T-cell (primary cell): ENCODE results near the gene ZIC5. TPM values are rescaled to one million over a fixed set of nuclear protein-coding genes. Genes with fewer than 3 reads are reported as not detected.
A peak's percentile ranks its signal among the peaks of the same experiment; 100 is the strongest.

Experiments
- ATAC-seq, 4 experiments: fragments of 200-7000 bp in 3 of 4; fragments of 150-1000 bp in 1 of 4; cut with Tn5 transposase; replicated peaks in 1 of 4; 1 replicate in 3 of 4; 2 replicates in 1 of 4; pipeline ENCODE4 v1.10.0; 2021; ENCODE audit warnings: moderate library complexity in 3 of 4, mild to moderate bottlenecking in 2 of 4, moderate number of reproducible peaks in 1 of 4
- CTCF ChIA-PET, 2 donors: fragments of 300-600 bp; sonication (Branson Sonifier 250); formaldehyde crosslinking; loops; one replicate each; lab custom pipeline; 2022; ENCODE audit warnings: antibody characterized with exemption in 2 of 2; lab: Charles Lee
- POLR2A ChIA-PET, 2 donors: fragments of 300-600 bp; sonication (Branson Sonifier 250); formaldehyde crosslinking; loops; one replicate each; lab custom pipeline; 2022; ENCODE audit warnings: antibody characterized with exemption in 2 of 2; lab: Charles Lee
- DNase-seq, 35 experiments: peaks; one replicate each; pipeline versions ENCODE4 v3.0.0 to v3.0.0-alpha.2; 2013 to 2023
- H3K27ac ChIP-seq: one replicate; pipeline ENCODE4 v1.5.1; 2013; ENCODE audit warnings: low read length
- H3K27me3 ChIP-seq, 2 experiments: replicated peaks in 1 of 2; 1 replicate in 1 of 2; 2 replicates in 1 of 2; pipeline versions ENCODE4 v1.6.1 to v1.7.0; 2013; ENCODE audit warnings: low read length in 1 of 2, mixed read lengths in 1 of 2; ENCODE audit not compliant: control insufficient read depth in 2 of 2, insufficient read depth in 2 of 2; ENCODE audit errors: extremely low read depth in 1 of 2
- H3K36me3 ChIP-seq, 2 donors: 1 replicate in 1 of 2; 2 replicates in 1 of 2; pipeline versions ENCODE4 v1.6.1 to v1.7.0; 2013; ENCODE audit warnings: low read length in 1 of 2; ENCODE audit not compliant: control insufficient read depth in 2 of 2, insufficient read depth in 1 of 2; ENCODE audit errors: extremely low read depth in 1 of 2
- H3K4me1 ChIP-seq, 2 experiments: 1 replicate in 1 of 2; 2 replicates in 1 of 2; pipeline versions ENCODE4 v1.6.1 to v1.7.0; 2013; ENCODE audit warnings: low read length in 2 of 2, mixed read lengths in 1 of 2; ENCODE audit not compliant: insufficient read depth in 2 of 2, control insufficient read depth in 1 of 2; ENCODE audit errors: extremely low read depth in 1 of 2
- H3K4me3 ChIP-seq, 2 donors: 1 replicate in 1 of 2; 2 replicates in 1 of 2; pipeline versions ENCODE4 v1.5.1 to v1.7.0; 2013; ENCODE audit warnings: mild to moderate bottlenecking in 2 of 2, low read length in 1 of 2, moderate library complexity in 1 of 2; ENCODE audit not compliant: control insufficient read depth in 1 of 2; ENCODE audit errors: extremely low read depth in 1 of 2
- H3K9me3 ChIP-seq: 2 replicates; pipeline ENCODE4 v1.7.0; 2013
- H3K27ac Mint-ChIP-seq, 2 donors: one replicate each; pipeline ENCODE4 v1.8.0; 2020 to 2021; ENCODE audit warnings: mild to moderate bottlenecking in 2 of 2, mixed read lengths in 2 of 2
- H3K27me3 Mint-ChIP-seq, 2 donors: one replicate each; pipeline ENCODE4 v1.8.0; 2021 to 2022; ENCODE audit warnings: mixed read lengths in 2 of 2
- H3K36me3 Mint-ChIP-seq: one replicate; pipeline ENCODE4 v1.8.0; 2021; ENCODE audit warnings: mixed read lengths
- H3K4me1 Mint-ChIP-seq, 3 donors: one replicate each; pipeline ENCODE4 v1.8.0; 2020 to 2022; ENCODE audit warnings: mixed read lengths in 3 of 3, mild to moderate bottlenecking in 1 of 3
- H3K4me3 Mint-ChIP-seq, 3 donors: one replicate each; pipeline ENCODE4 v1.8.0; 2020 to 2022; ENCODE audit warnings: mild to moderate bottlenecking in 3 of 3, mixed read lengths in 3 of 3, moderate library complexity in 3 of 3
- H3K9me3 Mint-ChIP-seq, 3 donors: one replicate each; pipeline ENCODE4 v1.8.0; 2020 to 2022; ENCODE audit warnings: mixed read lengths in 3 of 3
- WGBS: methylation state at CpG from one replicate; pipeline ENCODE4 v1.1.5; 2013; ENCODE audit warnings: missing lambda C conversion rate; ENCODE audit not compliant: insufficient coverage; 5-methylcytosine and 5-hydroxymethylcytosine counted together
- total RNA-seq, 35 experiments: library from RNA in 6 of 35; stranded (reverse) in 6 of 35; fragments of 120-200 nt in 1 of 35; gene quantifications; one replicate each; pipeline versions ENCODE4 v1.2.1 to v1.2.4 and lab custom pipeline; 2013 to 2026

Gene ZIC5
- total RNA-seq, 5 donors from 2014 or later (not counting 1 experiment from before 2014, with no cell fraction given), result 0.07 to 0.09 (median 0.09) TPM; not detected in 2

DNA sequence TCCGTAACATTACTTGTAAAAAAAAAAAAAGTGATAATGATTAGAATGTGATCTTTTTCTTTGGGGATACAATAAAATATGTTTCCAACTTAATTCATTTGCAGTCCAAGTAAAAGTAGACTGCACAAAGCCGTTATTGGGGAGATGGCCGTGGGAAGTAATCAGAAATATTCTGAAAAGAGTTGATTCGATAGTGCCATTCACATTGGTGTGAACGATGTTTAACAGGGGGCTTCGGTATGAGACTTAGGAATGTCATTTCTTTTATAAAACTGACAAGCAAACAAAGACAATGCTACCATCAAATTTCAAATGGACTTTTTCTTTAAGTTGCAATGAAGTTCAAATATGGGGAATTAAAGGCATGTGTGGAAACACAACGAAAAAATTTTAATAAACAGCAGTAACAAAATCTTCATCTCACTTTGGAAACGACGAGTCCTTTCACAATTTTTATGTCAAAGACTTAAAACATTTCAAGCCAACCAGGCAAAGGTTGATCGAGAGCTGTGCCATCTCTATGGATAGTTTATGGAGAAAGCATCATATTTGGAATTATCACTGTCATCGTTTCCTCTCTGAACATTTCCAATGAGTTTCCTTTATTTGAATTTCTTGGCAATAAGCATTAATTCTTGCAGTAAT is 1.7 kb upstream of the ZIC5 start:
- Histone ChIP-seq H3K27ac (no peak overlapping the region), H3K4me3 (no peak overlapping the region), H3K27me3 (peaks cover 37 to 70% of the 10 kb centered on the region in 2 experiments), H3K9me3 (peaks cover 6% of the 10 kb centered on the region), H3K4me1 (peaks cover 2 to 37% of the 10 kb centered on the region in 2 experiments), H3K36me3 (no peaks in the 10 kb centered on the region)
- no CpG with 5 or more reads among the region's 11 CpGs for whole genome bisulfite sequencing
- Mint-ChIP-seq H3K27me3 (peaks cover 66 to 78% of the 10 kb centered on the region in 2 donors), H3K36me3 (no peaks in the 10 kb centered on the region), H3K4me1 (peaks cover 19 to 21% (median 20%) of the 10 kb centered on the region in 3 donors), H3K4me3 (no peak overlapping the region), H3K27ac (peak overlapping the region in 1 of 2 donors; percentile 66), H3K9me3 (peaks cover 0 to 33% (median 10%) of the 10 kb centered on the region in 3 donors)
- ChIA-PET CTCF (interaction anchor here (0.6 to 1.1 kb wide), 5 partner anchors 10 to 317 kb away, joined by 3 to 4 read pairs (median 3); no protein-coding TSS in a partner anchor), POLR2A (no interaction called here)
- no peak for ATAC-seq
- no peak for DNase-seq

DNA sequence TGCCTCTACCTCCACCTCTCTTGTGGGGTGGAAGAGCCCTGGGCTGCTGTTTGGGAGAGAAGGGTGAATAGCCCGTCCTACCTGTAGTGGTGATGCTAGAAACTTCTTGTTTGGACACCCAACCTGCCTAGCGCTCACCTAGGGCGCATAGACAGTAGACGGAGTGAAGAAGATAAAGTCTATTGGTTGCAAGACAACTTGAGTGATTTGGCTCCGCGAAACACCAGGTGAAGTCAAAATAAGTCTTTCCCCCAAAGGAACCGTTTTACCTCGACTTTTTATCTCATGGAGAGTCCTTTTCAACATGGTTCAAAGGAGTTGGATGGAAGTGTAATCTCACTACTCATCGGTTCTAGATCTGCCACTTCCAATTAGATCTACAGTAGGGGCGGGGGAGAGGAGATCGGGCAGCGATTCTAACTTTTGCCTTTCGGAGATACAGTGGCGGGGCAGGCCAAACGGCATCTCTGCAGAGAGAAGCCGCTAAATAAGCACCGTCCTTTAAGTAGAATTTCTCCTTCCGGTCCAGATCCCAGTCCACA is 694 bp upstream of the ZIC5 start:
- 12% methylated on average over 6 of the region's 18 CpGs for WGBS
- H3K36me3 Mint-ChIP-seq, result no peaks in the 10 kb centered on the region
- no peak for ATAC-seq
- peak overlapping the region in 1 of 2 donors; percentile 66 for H3K27ac Mint-ChIP-seq
- H3K4me3 Mint-ChIP-seq, result peak overlapping the region; percentile 17 to 58 (median 34)
- H3K27me3 Mint-ChIP-seq, result peaks cover 62 to 75% of the 10 kb centered on the region in 2 donors
- ChIA-PET POLR2A (no interaction called here), CTCF (no interaction called here)
- H3K4me1 Mint-ChIP-seq, result peaks cover 21 to 25% (median 23%) of the 10 kb centered on the region in 3 donors
- Histone ChIP-seq H3K4me3 (peak overlapping the region in 1 of 2 donors; percentile 35), H3K9me3 (peaks cover 6% of the 10 kb centered on the region), H3K36me3 (no peaks in the 10 kb centered on the region), H3K27me3 (peaks cover 35 to 69% of the 10 kb centered on the region in 2 experiments), H3K4me1 (peaks cover 0 to 34% of the 10 kb centered on the region in 2 experiments), H3K27ac (no peak overlapping the region)
- peaks cover 0 to 29% (median 10%) of the 10 kb centered on the region in 3 donors for H3K9me3 Mint-ChIP-seq
- DNase-seq, result peak in 1 of 35 experiments; percentile 27

DNA sequence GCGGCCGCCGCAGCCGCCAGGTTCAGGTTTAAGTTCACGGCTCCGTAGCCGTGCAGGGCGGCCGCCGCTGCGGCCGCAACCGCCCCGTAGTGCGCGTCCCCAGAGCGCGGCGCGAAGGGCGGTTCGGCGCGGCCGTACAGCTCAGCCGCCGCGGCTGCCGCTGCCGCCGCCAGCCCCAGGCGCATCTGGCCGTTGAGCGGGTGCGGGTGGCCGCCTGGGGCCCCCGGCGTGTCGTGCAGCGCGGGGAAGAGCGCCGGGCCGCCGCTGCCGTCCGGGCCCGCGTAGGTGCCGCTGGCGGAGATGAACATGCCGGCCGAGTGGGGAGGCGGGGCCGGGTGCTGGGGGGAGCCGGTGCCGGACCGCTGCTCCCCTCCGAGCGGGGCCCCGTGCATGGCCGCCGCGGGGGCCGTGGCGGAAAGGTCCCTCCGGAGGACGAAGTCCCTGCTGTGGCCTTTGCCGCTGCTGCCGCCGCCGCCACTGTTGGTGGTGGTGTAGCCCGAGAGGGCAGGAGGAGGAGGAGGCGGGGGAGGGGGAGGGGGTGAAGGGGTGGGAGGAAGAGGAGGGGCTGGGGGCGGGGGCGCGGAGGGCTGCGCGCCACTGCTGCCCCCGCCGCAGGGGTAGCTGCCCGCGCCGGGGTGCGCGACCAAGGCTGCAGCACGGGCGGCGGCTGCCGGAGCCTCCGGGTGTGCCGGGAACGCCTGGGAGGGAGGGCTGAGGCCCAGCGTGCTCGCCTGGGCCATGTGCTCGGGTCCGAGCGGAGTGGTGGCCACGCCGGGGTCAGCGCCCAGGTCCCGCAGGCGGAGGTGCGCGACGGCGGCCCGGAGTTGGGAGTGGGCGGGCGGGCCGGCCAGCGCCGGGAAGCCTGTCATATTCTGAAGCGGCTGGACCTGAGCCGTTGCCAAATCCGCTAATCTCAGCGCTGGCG is 654 bp downstream of the ZIC5 start:
- Mint-ChIP-seq H3K27ac (no peak overlapping the region), H3K27me3 (peaks cover 61 to 74% of the 10 kb centered on the region in 2 donors), H3K4me1 (peaks cover 21 to 25% (median 24%) of the 10 kb centered on the region in 3 donors), H3K4me3 (peak overlapping the region in 1 of 3 donors; percentile 58), H3K9me3 (peaks cover 0 to 17% (median 6%) of the 10 kb centered on the region in 3 donors), H3K36me3 (no peaks in the 10 kb centered on the region)
- H3K27me3 ChIP-seq, result peaks cover 30 to 73% of the 10 kb centered on the region in 2 experiments
- H3K27ac ChIP-seq, result no peak overlapping the region
- WGBS, result 3% methylated on average over 105 of the region's 118 CpGs
- peaks cover 3% of the 10 kb centered on the region for H3K9me3 ChIP-seq
- ATAC-seq (peak; percentile 19 to 41 (median 34)), DNase-seq (peak in 1 of 35 experiments; percentile 26)
- H3K4me1 ChIP-seq, result peaks cover 0 to 34% of the 10 kb centered on the region in 2 experiments
- peak overlapping the region in 1 of 2 donors; percentile 69 for H3K4me3 ChIP-seq
- no peaks in the 10 kb centered on the region for H3K36me3 ChIP-seq
- CTCF ChIA-PET, result interaction anchor here in 1 of 2 donors (0.6 kb wide), 1 partner anchor 652 kb away, joined by 3 read pairs; no protein-coding TSS in a partner anchor
- POLR2A ChIA-PET, result no interaction called here

DNA sequence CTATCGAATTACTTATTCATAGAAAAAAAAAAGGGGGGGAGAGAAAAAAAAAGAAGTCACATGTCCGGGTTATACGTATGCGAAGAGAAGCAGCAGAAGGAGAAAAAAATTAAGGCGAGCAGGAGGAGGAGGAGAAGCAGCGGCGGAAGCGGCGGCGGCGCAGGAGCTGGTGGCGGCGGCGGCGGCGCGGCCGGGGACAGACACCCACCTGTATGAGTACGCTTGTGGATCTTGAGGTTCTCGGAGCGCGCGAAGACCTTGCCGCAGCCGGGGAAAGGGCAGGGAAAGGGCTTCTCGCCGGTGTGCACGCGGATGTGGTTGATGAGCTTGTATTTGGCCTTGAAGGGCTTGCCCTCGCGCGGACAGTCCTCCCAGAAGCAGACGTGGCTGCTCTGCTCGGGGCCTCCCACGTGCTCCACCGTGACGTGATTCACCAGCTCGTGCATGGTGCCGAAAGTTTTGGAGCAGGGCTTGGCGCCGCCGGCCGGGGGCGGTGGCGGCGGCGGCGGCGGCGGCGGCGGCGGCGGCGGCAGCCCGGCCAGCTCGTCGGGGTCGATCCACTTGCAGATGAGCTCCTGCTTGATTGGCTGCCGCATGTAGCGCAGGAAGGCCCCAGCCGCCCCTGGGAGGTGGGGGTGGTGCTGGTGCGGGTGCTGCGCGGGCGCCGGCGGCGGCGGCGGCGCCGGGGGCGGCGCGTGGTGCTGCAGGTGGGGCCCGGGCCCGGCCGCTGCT is 1.5 kb downstream of the ZIC5 start:
- ChIA-PET CTCF (interaction anchor here (0.6 kb wide), 4 partner anchors 15 to 651 kb away, joined by 3 to 4 read pairs (median 3); no protein-coding TSS in a partner anchor), POLR2A (interaction anchor here in 1 of 2 donors (0.8 kb wide), 1 partner anchor 57 kb away, joined by 4 read pairs; no protein-coding TSS in a partner anchor)
- no peak overlapping the region for H3K27ac ChIP-seq
- DNase-seq (peak in 3 of 35 experiments; percentile 29 to 60 (median 38)), ATAC-seq (peak; percentile 41 to 65 (median 52))
- H3K27me3 ChIP-seq, result peaks cover 29 to 73% of the 10 kb centered on the region in 2 experiments
- Mint-ChIP-seq H3K27ac (peak overlapping the region in 1 of 2 donors; percentile 72), H3K36me3 (no peaks in the 10 kb centered on the region), H3K9me3 (peaks cover 0 to 16% (median 6%) of the 10 kb centered on the region in 3 donors), H3K27me3 (peaks cover 63 to 73% of the 10 kb centered on the region in 2 donors), H3K4me1 (peaks cover 21 to 25% (median 24%) of the 10 kb centered on the region in 3 donors), H3K4me3 (peak overlapping the region; percentile 66 to 78 (median 71))
- peaks cover 0 to 34% of the 10 kb centered on the region in 2 experiments for H3K4me1 ChIP-seq
- no peaks in the 10 kb centered on the region for H3K36me3 ChIP-seq
- peaks cover 3% of the 10 kb centered on the region for H3K9me3 ChIP-seq
- 2% methylated on average over 53 of the region's 79 CpGs for WGBS
- H3K4me3 ChIP-seq, result peak overlapping the region; percentile 34 to 69

DNA sequence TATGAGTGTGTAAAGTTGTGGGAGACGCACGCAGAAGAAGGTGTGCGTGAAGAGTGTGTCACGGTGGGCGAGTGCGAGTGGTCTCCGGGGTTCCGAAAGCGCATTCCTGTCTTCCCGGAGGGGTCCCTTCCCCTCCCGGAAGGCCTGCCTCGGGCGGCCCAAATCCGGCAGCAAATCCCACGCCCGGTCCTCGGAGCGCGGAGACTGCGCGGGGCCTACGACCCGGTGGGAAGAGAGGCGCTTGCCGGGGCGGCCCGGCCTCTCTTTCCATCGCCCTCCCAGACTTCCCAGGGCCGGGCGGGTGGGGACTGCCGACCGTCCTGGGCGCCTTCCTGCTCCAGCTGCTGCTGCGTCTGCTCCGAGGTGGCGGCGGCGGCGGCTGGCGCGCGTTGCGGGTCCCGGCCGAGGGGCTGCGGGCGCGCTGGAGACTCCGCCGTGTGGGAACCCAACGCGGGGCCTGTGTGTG is 2.1 kb downstream of the ZIC5 start:
- peak overlapping the region; percentile 61 to 87 for H3K27ac Mint-ChIP-seq
- Histone ChIP-seq H3K27ac (no peak overlapping the region), H3K36me3 (no peaks in the 10 kb centered on the region), H3K4me1 (peaks cover 0 to 34% of the 10 kb centered on the region in 2 experiments), H3K4me3 (peak overlapping the region in 1 of 2 donors; percentile 69), H3K27me3 (peaks cover 29 to 68% of the 10 kb centered on the region in 2 experiments), H3K9me3 (peaks cover 3% of the 10 kb centered on the region)
- peaks cover 60 to 70% of the 10 kb centered on the region in 2 donors for H3K27me3 Mint-ChIP-seq
- POLR2A ChIA-PET, result interaction anchor here in 1 of 2 donors (0.8 kb wide), 1 partner anchor 56 kb away, joined by 4 read pairs; no protein-coding TSS in a partner anchor
- peaks cover 21 to 25% (median 24%) of the 10 kb centered on the region in 3 donors for H3K4me1 Mint-ChIP-seq
- peak overlapping the region; percentile 67 to 82 (median 78) for H3K4me3 Mint-ChIP-seq
- H3K36me3 Mint-ChIP-seq, result no peaks in the 10 kb centered on the region
- CTCF ChIA-PET, result interaction anchor here in 1 of 2 donors (0.6 kb wide), 1 partner anchor 494 kb away, joined by 3 read pairs; no protein-coding TSS in a partner anchor
- ATAC-seq (peak in 1 of 4 experiments; percentile 7), DNase-seq (no peak)
- WGBS, result 11% methylated on average over 51 of the region's 52 CpGs
- H3K9me3 Mint-ChIP-seq, result peaks cover 0 to 15% (median 6%) of the 10 kb centered on the region in 3 donors
